ENCODE data around the gene RHBDF2.

The RHBDF2 gene

GRCh38 chr17:76442341-76443338 lies 58.6 kb downstream of the RHBDF2 start:
- DNase-seq (no peak), ATAC-seq (no peak)
- Mint-ChIP-seq H3K4me3 (no peak overlapping the region), H3K27ac (peak overlapping the region; percentile 30), H3K4me1 (peaks cover 62% of the 10 kb centered on the region), H3K36me3 (ENCODE audit: low read depth) (peaks cover 6% of the 10 kb centered on the region), H3K9me3 (no peaks in the 10 kb centered on the region), H3K27me3 (no peaks in the 10 kb centered on the region)

DNA sequence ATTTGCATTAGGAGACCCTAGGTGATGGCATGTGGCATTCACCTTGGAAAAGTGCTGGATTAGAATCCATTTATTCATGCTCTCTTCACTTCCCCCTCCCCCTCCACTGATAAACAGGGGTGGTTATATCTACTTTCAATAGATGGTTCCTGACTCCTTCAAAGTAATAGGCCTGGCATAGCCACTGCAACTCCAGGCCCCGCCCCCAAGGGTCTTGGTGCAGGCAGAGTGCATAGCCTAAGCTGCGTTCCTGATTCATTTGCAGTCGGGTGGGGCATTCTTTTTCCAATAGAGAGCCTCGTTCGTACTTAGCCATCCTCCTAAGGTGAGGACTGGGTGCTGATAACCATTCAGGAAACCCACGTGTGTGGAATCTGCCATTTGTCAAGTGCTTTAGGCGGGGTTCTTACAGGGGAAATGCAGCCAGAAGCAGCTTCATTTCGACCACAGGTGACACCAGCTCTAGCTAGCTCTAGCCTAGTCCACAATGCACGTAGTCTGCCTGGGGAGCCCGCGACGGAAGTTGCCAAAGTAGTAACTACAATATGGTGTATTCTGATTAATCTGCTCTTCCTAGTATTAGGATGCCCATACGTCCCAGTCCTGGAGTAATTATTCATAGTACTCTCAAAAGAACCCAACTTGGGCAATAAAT lies 59.4 kb downstream of the RHBDF2 start:
- peaks cover 53% of the 10 kb centered on the region for H3K4me1 Mint-ChIP-seq
- no peaks in the 10 kb centered on the region for H3K27me3 Mint-ChIP-seq
- peaks cover 6% of the 10 kb centered on the region for H3K36me3 Mint-ChIP-seq (ENCODE audit: low read depth)
- no peaks in the 10 kb centered on the region for H3K9me3 Mint-ChIP-seq
- DNase-seq = no peak
- no peak overlapping the region for H3K4me3 Mint-ChIP-seq
- H3K27ac Mint-ChIP-seq = no peak overlapping the region
- ATAC-seq = no peak

DNA sequence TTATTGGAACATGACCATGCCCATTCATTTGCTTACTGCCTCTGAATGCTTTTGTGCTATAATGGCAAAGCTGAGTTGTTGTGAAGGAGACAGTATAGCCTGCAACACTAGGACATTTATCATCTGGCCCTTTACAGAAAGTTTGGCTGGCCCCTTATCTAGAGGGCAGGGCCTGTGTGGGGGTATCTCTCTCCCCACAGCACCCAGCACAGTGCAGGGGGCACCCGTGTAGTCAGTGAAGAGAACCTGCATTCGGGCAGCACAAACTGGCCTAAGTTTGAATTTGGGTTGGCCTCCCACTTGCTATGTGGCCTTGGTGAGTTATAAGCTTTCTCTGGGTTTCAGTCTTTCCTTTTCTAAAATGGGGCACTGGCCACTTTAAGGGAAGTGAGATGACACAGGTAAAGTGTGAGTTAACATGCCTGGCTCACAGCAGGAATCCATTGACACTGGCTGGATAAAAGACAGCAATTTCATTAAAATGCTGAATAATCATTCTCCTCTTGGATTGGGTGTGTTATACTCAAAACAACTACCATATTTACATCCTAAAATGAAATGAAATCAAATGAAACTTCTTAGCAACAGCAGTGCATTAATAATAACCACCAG lies 60.4 kb downstream of the RHBDF2 start:
- no peak for ATAC-seq
- no peak for DNase-seq
- H3K36me3 Mint-ChIP-seq (ENCODE audit: low read depth) = peaks cover 8% of the 10 kb centered on the region
- no peaks in the 10 kb centered on the region for H3K9me3 Mint-ChIP-seq
- H3K4me3 Mint-ChIP-seq = no peak overlapping the region
- no peak overlapping the region for H3K27ac Mint-ChIP-seq
- H3K4me1 Mint-ChIP-seq = peaks cover 46% of the 10 kb centered on the region
- H3K27me3 Mint-ChIP-seq = no peaks in the 10 kb centered on the region

- Mint-ChIP-seq H3K4me1 (peaks cover 32% of the 10 kb centered on the region), H3K27ac (no peak overlapping the region), H3K36me3 (ENCODE audit: low read depth) (peaks cover 8% of the 10 kb centered on the region), H3K4me3 (no peak overlapping the region), H3K9me3 (no peaks in the 10 kb centered on the region), H3K27me3 (no peaks in the 10 kb centered on the region)
- no peak for ATAC-seq
- no peak for DNase-seq
These were observed 61.8 kb downstream of the RHBDF2 start for GRCh38 chr17:76439314-76439928.

- Mint-ChIP-seq H3K4me1 (peaks cover 27% of the 10 kb centered on the region), H3K36me3 (ENCODE audit: low read depth) (peaks cover 9% of the 10 kb centered on the region), H3K27ac (no peak overlapping the region), H3K4me3 (no peak overlapping the region), H3K27me3 (no peaks in the 10 kb centered on the region), H3K9me3 (no peaks in the 10 kb centered on the region)
- no peak for DNase-seq
- ATAC-seq = no peak
These were observed 62.3 kb downstream of the RHBDF2 start for GRCh38 chr17:76438906-76439305.

GRCh38 chr17:76437467-76438402 lies 63.5 kb downstream of the RHBDF2 start:
- H3K4me1 Mint-ChIP-seq = peaks cover 19% of the 10 kb centered on the region
- no peak overlapping the region for H3K4me3 Mint-ChIP-seq
- ATAC-seq = no peak
- no peak overlapping the region for H3K27ac Mint-ChIP-seq
- H3K36me3 Mint-ChIP-seq (ENCODE audit: low read depth) = peaks cover 7% of the 10 kb centered on the region
- no peaks in the 10 kb centered on the region for H3K9me3 Mint-ChIP-seq
- DNase-seq = no peak
- no peaks in the 10 kb centered on the region for H3K27me3 Mint-ChIP-seq

DNA sequence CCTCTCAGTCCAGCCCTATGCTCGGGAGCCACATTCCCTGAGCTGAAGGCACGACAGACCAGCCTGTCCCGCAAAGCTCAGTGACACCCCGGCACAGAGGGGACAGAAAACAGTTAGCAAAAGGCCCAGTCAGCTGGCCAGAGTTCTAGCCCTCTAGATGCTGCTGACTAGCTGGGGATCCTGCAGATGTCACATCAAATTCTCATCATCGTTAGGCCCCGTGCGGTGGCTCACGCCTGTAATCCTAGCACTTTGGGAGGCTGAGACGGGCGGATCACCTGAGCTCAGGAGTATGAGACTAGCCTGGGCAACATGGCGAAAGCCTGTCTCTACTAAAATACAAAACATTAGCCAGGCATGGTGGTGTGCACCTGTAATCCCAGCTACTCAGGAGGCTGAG lies 65.5 kb downstream of the RHBDF2 start:
- H3K27me3 Mint-ChIP-seq = no peaks in the 10 kb centered on the region

GRCh38 chr17:76434870-76435269 lies 66.4 kb downstream of the RHBDF2 start:
- Mint-ChIP-seq H3K4me1 (peaks cover 21% of the 10 kb centered on the region), H3K27ac (no peak overlapping the region), H3K36me3 (ENCODE audit: low read depth) (peaks cover 3% of the 10 kb centered on the region), H3K4me3 (no peak overlapping the region), H3K9me3 (no peaks in the 10 kb centered on the region), H3K27me3 (no peaks in the 10 kb centered on the region)
- no peak for DNase-seq
- ATAC-seq = no peak

More for the DNA sequence above, 65.5 kb downstream of the RHBDF2 start:
- peaks cover 3% of the 10 kb centered on the region for H3K36me3 Mint-ChIP-seq (ENCODE audit: low read depth)
- no peaks in the 10 kb centered on the region for H3K9me3 Mint-ChIP-seq
- DNase-seq = no peak
- H3K4me1 Mint-ChIP-seq = peaks cover 20% of the 10 kb centered on the region
- no peak for ATAC-seq
- H3K27ac Mint-ChIP-seq = no peak overlapping the region
- H3K4me3 Mint-ChIP-seq = no peak overlapping the region

GRCh38 chr17:76433693-76434092 lies 67.5 kb downstream of the RHBDF2 start:
- Mint-ChIP-seq H3K4me3 (no peak overlapping the region), H3K27ac (no peak overlapping the region), H3K9me3 (no peaks in the 10 kb centered on the region), H3K27me3 (no peaks in the 10 kb centered on the region), H3K36me3 (ENCODE audit: low read depth) (peaks cover 3% of the 10 kb centered on the region), H3K4me1 (peaks cover 22% of the 10 kb centered on the region)
- DNase-seq (no peak), ATAC-seq (no peak)

DNA sequence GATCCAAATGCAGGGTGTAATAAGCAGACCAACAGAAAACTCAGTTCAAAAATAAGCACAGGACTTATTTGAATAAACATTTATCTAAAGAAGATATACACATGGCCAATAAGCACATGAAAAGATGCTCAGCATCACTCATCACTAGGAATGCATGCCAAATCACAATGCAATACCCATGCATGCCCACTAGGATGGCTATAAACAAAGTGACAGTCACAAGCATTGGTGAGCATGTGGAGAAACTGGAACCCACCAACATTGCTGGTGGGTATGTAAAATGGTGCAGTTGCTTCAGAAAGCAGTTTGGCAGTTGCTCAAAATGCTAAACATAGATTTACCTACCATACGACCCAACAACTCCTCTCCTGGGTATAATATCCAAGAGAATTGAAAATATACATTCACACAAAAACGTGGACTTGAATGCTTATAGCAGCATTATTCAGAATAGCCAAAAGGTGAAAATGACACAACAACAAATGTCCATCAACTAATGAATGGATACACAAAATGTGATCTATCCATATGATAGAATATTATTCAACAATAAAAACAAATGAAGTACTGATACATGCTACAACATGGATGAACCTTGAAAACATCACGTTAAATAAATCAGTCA lies 68.4 kb downstream of the RHBDF2 start:
- no peak overlapping the region for H3K4me3 Mint-ChIP-seq
- H3K9me3 Mint-ChIP-seq = no peaks in the 10 kb centered on the region
- no peak for DNase-seq
- H3K36me3 Mint-ChIP-seq (ENCODE audit: low read depth) = peaks cover 3% of the 10 kb centered on the region
- ATAC-seq = no peak
- H3K27me3 Mint-ChIP-seq = no peaks in the 10 kb centered on the region
- H3K27ac Mint-ChIP-seq = no peak overlapping the region
- H3K4me1 Mint-ChIP-seq = peaks cover 27% of the 10 kb centered on the region

DNA sequence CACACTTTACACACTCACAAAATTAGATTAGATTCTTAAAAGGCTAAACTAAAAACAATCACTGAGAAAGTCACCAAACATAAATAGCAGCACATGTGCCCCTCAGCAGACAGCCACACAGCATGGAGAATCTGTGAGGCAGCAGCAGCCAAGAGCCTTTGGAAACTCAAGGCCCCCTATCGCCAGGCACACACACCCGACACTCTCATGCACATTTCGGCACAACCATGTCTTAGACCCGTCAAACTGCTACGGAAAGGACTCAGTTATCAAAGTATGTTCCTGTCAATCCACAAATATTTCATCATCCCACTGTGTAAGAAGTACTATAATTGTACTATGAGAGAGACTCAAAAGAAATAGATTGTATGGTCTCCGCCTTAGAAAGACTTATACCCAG lies 69.2 kb downstream of the RHBDF2 start:
- Mint-ChIP-seq H3K9me3 (no peaks in the 10 kb centered on the region), H3K36me3 (ENCODE audit: low read depth) (peaks cover 3% of the 10 kb centered on the region), H3K27me3 (no peaks in the 10 kb centered on the region), H3K4me3 (no peak overlapping the region), H3K4me1 (peaks cover 33% of the 10 kb centered on the region), H3K27ac (no peak overlapping the region)
- no peak for DNase-seq
- no peak for ATAC-seq

- Mint-ChIP-seq H3K4me1 (peaks cover 34% of the 10 kb centered on the region), H3K36me3 (ENCODE audit: low read depth) (peaks cover 2% of the 10 kb centered on the region), H3K27me3 (no peaks in the 10 kb centered on the region), H3K27ac (no peak overlapping the region), H3K4me3 (no peak overlapping the region), H3K9me3 (no peaks in the 10 kb centered on the region)
- ATAC-seq (no peak), DNase-seq (no peak)
These were observed 69.7 kb downstream of the RHBDF2 start for GRCh38 chr17:76431509-76431908.

- Mint-ChIP-seq H3K27ac (no peak overlapping the region), H3K36me3 (ENCODE audit: low read depth) (peaks cover 3% of the 10 kb centered on the region), H3K4me3 (no peak overlapping the region), H3K4me1 (peaks cover 32% of the 10 kb centered on the region), H3K27me3 (no peaks in the 10 kb centered on the region), H3K9me3 (no peaks in the 10 kb centered on the region)
- no peak for DNase-seq
- no peak for ATAC-seq
These were observed 72.7 kb downstream of the RHBDF2 start for GRCh38 chr17:76428511-76428910.
